PC-3 (cell line): ENCODE measurements around the gene IWS1.

Experiments
- EZH2 ChIP-seq: fragments of 300-600 bp; sonication (generic); IDR thresholded peaks from one replicate; pipeline ENCODE4 v1.6.1; 2017; ENCODE audit warnings: antibody characterized with exemption, mild to moderate bottlenecking, low read length; ENCODE audit not compliant: unreplicated experiment
- TF ChIP-seq, protein P1 (sequence below): fragments of 300-600 bp; sonication (generic); conservative IDR thresholded peaks from 2 replicates; pipeline ENCODE4 v1.5.1; 2017; ENCODE audit warnings: antibody characterized with exemption, low read depth, mild to moderate bottlenecking, low read length

- TF ChIP-seq, protein P1, sequence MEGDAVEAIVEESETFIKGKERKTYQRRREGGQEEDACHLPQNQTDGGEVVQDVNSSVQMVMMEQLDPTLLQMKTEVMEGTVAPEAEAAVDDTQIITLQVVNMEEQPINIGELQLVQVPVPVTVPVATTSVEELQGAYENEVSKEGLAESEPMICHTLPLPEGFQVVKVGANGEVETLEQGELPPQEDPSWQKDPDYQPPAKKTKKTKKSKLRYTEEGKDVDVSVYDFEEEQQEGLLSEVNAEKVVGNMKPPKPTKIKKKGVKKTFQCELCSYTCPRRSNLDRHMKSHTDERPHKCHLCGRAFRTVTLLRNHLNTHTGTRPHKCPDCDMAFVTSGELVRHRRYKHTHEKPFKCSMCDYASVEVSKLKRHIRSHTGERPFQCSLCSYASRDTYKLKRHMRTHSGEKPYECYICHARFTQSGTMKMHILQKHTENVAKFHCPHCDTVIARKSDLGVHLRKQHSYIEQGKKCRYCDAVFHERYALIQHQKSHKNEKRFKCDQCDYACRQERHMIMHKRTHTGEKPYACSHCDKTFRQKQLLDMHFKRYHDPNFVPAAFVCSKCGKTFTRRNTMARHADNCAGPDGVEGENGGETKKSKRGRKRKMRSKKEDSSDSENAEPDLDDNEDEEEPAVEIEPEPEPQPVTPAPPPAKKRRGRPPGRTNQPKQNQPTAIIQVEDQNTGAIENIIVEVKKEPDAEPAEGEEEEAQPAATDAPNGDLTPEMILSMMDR = no peak
- no peak for TF ChIP-seq EZH2
Measured at GRCh38 chr2:127527001-127527804, 914 bp upstream of the IWS1 start.
